NCI-H345 (cell line): ENCODE results near the gene ERI2.
"Not testable (repeated sequence)": the region's sequence is repeated elsewhere in the genome, so short reads cannot be mapped to it uniquely, and the experiment has no call there.

Experiments used
- DNase-seq: peaks from one replicate; lab custom pipeline; 2025; lab: John Stamatoyannopoulos, UW

ERI2 gene

DNA sequence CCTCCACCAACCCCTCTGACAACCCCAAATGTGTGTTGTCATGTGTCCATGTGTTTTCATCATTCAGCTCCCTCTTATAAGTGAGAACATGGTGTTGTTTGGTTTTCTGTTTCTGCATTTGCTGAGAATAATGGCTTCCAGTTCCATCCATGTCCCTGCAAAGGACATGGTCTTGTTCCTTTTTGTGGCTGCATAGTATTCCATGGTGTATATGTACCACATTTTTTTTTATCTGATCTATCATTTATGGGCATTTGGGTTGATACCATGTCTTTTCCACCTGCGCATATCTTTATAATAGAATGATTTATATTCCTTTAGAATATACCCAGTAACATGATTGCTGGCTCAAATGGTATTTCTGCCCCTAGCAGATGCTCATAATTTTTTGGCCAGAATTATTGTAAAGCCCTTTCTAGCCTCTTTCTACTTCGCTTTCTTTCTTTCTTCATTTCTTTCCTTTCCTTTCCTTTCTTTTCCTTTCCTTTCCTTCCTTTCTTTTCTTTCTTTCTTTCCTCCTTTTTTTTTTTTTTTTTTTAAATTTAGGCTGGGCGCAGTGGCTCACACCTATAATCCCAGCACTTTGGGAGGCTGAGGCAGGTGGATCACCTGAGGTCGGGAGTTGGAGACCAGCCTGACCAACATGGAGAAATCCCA lies 12.8 kb upstream of the ERI2 start:
- no peak for DNase-seq

DNA sequence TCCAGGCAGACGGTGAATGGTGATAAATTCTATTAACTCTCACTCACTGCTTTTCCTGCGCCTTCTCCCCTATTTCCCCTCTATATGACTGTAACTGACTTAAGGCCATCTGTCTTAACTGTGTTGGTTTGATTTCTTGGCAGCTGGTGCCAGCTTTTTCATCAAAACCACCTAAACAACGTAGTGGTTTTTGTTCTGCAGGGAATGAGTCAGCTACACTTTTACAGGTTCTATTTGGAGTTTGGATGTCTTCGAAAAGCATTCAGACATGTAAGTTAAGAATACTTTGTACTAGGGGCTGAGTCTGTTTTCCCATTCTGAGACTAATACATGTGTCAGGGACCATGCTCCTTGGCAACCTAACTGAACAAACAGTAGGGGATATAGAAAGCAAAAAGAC lies 8.5 kb upstream of the ERI2 start:
- no peak for DNase-seq

DNA sequence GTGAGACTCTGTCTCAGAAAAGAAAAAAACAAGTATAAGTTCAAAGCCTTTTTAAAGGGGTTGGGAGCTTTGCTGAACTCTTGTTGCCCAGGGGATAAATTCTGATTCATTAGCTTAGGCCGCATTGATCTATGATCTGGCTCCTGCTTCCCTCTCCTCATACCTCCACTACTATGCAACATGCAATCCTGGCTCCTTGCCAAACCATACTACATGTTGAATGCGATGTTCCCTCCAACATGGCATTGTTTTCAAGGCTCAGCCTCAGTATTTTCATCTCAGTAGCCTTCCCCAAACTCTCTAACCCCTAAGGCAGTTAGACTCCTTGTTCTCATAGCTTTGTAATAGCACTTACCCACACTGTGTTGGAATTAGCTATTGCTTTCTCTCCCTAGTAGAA lies 6.2 kb upstream of the ERI2 start:
- no peak for DNase-seq

GRCh38 chr16:20811889-20812439 lies 5.7 kb upstream of the ERI2 start:
- DNase-seq, result no peak

DNA sequence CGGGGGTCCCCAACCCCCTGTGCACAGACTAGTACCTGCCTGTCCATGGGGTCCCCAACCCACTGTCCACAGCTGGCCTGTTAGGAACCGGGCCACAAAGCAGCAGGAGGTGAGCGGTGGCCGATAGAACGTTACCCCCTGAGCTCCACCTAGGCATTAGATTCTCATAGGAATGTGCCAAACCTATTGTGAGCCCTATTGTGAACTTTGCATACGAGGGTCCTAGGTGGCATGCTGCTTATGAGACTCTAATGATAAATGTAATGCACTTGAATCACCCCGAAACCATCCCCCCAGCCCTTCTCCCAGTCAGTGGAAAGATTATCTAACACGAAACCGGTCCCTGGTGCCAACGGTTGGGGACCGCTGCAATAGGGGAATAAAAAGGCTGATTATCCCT lies 1.6 kb upstream of the ERI2 start:
- DNase-seq, result no peak

DNA sequence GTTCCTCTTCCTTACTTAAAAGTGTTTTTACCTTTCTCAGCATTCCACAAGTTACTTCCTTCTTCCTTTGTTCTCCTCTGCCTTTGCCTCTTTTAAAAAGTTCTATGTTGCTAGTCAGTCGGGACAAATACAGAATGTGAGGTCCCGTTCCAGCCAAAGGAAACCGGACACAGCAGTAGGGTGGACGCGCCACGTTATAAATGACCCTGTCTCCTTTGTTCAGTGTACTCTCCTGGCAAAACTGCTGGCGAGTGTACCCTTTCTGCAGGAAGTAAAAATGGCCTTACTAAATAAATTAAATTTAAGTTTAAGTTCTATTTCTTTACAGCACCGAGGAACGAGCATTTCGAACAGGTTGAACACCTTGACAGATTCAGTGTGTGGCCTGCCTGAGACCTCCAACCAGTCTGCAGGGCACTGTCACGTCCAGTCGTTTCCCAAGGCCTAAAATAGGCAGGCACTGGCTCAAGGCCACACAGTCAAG lies 546 bp downstream of the ERI2 start:
- not testable (repeated sequence) for DNase-seq

DNA sequence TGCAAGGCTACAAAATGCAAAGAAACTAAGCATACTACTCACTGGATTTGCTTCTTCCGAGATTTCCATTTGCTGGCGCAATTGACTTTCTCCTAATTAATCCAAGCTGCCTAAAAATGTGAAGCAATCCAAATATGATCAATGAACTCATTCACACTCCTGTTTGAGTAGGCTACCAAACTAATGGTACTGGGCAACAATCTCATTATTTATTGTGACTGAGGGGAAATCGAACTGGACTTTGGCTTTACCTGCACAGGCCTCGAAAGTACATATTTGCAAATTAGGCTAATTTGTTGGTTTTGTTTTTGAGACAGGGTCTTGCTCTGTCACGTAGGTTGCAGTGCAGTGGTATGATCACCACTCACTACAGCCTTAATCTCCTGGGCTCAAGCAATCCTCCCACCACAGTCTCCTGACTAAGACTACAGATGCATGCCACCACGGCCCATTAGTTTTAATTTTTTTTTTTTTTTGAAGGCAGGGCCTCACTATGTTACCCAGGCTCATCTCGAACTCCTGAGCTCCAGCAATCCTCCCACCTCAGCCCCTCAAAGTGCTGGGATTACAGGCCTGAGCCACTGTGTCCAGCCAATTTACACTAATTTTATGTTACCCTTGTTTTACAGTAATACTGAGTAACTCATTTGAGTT lies 2.6 kb downstream of the ERI2 start:
- DNase-seq, result no peak

GRCh38 chr16:20803192-20803560 lies 3.1 kb downstream of the ERI2 start:
- DNase-seq, result no peak

DNA sequence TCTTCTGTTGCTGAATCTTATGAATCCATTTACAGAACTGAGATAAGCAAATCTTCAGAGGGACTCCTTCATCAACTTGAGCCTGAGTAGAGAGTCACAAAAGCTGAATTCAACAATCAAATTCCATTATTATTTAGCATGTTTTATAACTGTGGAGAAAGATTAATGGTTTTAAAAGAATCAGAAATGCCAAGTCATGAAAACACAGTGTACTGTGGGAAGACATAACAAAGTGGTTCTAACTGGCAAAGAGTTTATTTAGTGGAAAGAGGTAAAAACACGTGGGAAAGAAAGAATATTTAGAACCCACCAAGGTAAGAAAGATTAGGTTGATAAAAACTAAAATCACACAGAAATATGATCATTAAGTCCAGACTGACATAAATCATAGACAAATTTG lies 5.0 kb downstream of the ERI2 start:
- no peak for DNase-seq

- no peak for DNase-seq
Observed at GRCh38 chr16:20799599-20799998, 6.7 kb downstream of the ERI2 start.

GRCh38 chr16:20798364-20798763 lies 7.9 kb downstream of the ERI2 start:
- DNase-seq, result no peak

- DNase-seq, result no peak
Observed at GRCh38 chr16:20791923-20792612, 14.2 kb downstream of the ERI2 start.

DNA sequence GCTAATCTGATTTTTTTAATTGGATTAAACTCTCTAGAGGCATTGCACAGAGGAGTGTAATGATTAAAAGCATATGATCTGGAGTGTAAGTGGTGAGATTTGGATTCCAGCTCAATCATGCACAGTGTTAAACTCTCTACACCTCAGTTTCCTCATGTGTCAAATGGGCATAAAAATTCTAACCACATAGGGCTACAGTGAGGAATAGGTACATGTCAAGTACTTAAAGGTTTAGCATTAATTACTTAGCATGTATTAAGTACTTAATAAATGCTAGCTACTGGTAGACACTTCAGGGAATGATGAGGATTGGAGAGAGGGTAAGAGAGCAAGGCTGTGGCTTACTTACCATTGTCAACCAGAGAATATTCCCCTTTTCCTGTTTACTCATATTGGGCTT lies 17.1 kb downstream of the ERI2 start:
- DNase-seq, result no peak

- DNase-seq, result no peak
Observed at GRCh38 chr16:20784204-20784603, 22.1 kb downstream of the ERI2 start.

DNA sequence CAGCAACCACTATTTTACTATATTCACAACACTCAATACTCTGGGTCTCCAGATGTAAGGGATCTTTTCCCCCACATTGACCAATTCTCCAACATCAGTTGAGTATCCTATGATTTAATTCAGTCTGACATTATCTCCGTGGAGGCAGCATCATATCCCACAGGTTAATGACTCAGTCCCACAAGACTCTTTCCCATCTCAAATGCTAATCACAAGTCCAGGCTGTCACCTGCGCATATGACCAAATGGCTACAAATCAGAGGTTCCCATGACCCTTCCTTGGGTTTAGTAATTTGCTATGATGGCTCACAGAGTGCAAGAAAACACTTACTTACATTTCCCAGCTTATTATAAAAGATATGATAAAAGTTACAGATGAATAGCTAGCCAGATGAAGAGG lies 23.8 kb downstream of the ERI2 start:
- no peak for DNase-seq

GRCh38 chr16:20781697-20782096 lies 24.6 kb downstream of the ERI2 start:
- no peak for DNase-seq

GRCh38 chr16:20774703-20775362 lies 31.4 kb downstream of the ERI2 start:
- no peak for DNase-seq

- no peak for DNase-seq
Observed at GRCh38 chr16:20773679-20774078, 32.6 kb downstream of the ERI2 start.

DNA sequence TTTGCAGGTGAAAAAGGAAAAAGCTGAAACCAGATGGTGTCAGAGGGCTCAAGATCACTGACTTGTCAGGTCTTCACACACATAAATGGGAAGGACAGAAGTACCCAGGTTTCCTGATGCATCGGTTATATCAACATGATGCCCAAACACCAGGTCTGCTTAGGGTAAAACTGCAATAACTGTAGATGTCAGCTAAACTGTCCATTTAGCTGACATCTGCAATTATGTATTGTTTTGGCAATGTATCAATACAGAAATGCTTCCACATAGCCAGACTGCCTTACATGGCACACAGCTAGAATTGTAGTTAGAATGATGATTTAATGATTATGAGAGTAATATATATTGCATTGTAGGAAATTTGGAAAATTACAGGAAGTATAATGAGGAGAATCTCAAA lies 37.5 kb downstream of the ERI2 start:
- no peak for DNase-seq

GRCh38 chr16:20768121-20768520 lies 38.2 kb downstream of the ERI2 start:
- no peak for DNase-seq

DNA sequence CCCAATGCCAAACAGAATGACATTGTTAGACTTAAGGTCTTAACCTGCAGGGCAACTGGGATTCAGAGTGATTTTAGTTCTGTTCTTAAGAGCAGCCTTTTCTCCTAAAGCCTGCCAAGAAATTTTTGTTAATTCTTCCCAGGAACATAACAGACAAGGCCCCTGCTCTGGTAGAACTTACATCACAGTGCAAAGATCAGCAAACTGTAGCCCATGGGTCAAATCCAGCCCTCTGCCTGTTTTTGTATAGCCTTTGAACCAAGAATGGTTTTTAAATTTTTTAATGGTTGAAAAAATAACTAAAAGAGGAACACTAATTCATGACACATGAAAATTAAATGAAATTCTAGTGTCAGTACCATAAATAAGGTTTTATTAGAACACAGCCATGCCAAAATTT lies 38.7 kb downstream of the ERI2 start:
- no peak for DNase-seq

DNA sequence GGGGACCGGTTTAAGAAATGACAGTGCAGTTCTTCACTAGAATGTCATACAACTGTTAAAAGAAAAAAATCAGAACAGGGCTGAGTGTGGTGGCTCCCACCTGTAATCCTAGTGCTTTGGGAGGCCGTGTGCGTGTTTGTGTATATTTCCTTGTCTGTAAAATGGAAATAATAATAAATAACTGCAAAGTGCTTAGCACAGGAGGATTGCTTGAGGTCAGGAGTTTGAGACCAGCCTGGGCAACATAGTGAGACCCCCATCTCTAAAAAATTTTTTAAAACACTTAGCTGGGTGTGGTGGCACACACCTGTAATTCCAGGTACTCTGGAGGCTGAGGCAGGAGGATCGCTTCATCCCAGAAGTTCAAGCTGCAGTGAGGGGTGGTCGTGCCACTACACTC lies 40.0 kb downstream of the ERI2 start:
- DNase-seq, result no peak

- no peak for DNase-seq
Observed at GRCh38 chr16:20765732-20766131, 40.5 kb downstream of the ERI2 start.
